MM.1S (cell line): ENCODE measurements around the gene NPPA.
A peak's percentile ranks its signal among the peaks of the same experiment; 100 is the strongest.
"Not testable (repeated sequence)": the region's sequence is repeated elsewhere in the genome, so short reads cannot be mapped to it uniquely, and the experiment has no call there.

Source experiments
- DNase-seq: peaks from one replicate; pipeline ENCODE4 v3.0.0-alpha.2; 2015
- H2AFZ ChIP-seq: fragments of 300-600 bp; sonication (generic); 2 replicates; pipeline ENCODE4 v1.6.0; 2016; ENCODE audit warnings: antibody characterized with exemption, low read length
- H3F3A ChIP-seq: fragments of 300-600 bp; sonication (generic); 2 replicates; pipeline ENCODE4 v1.6.1; 2016; ENCODE audit warnings: mild to moderate bottlenecking, antibody characterized with exemption, low read length, moderate library complexity, mixed read lengths; ENCODE audit not compliant: insufficient read depth
- H3K27ac ChIP-seq: fragments of 300-600 bp; sonication (generic); 2 replicates; pipeline ENCODE4 v1.5.1; 2016; ENCODE audit warnings: mild to moderate bottlenecking, low read length
- H3K27me3 ChIP-seq: fragments of 300-600 bp; sonication (generic); replicated peaks from 2 replicates; pipeline ENCODE4 v1.6.0; 2016; ENCODE audit warnings: low read length; ENCODE audit not compliant: insufficient read depth
- H3K36me3 ChIP-seq: fragments of 300-600 bp; sonication (generic); replicated peaks from 2 replicates; pipeline ENCODE4 v1.6.1; 2016; ENCODE audit warnings: mild to moderate bottlenecking, low read length, mixed read lengths; ENCODE audit not compliant: insufficient read depth
- H3K4me1 ChIP-seq: fragments of 300-600 bp; sonication (generic); 2 replicates; pipeline ENCODE4 v1.6.1; 2016; ENCODE audit warnings: low read length, mixed read lengths
- H3K4me2 ChIP-seq: fragments of 300-600 bp; sonication (generic); 2 replicates; pipeline ENCODE4 v1.6.0; 2016; ENCODE audit warnings: low read depth, low read length
- H3K4me3 ChIP-seq: fragments of 300-600 bp; sonication (generic); 2 replicates; pipeline ENCODE4 v1.5.1; 2016; ENCODE audit warnings: low read length, mixed read lengths
- H3K79me2 ChIP-seq: fragments of 300-600 bp; sonication (generic); 2 replicates; pipeline ENCODE4 v1.6.1; 2016; ENCODE audit warnings: mixed run types, low read length, mixed read lengths
- H3K9ac ChIP-seq: fragments of 300-600 bp; sonication (generic); 2 replicates; pipeline ENCODE4 v1.6.1; 2016; ENCODE audit warnings: low read length, mixed read lengths
- H3K9me2 ChIP-seq: fragments of 300-600 bp; sonication (generic); replicated peaks from 2 replicates; pipeline ENCODE4 v1.6.1; 2016; ENCODE audit warnings: mild to moderate bottlenecking, low read length, mixed read lengths; ENCODE audit not compliant: insufficient read depth
- H3K9me3 ChIP-seq: fragments of 300-600 bp; sonication (generic); replicated peaks from 2 replicates; pipeline ENCODE4 v1.6.1; 2016; ENCODE audit warnings: mild to moderate bottlenecking, low read length, mixed read lengths; ENCODE audit not compliant: insufficient read depth
- H4K20me1 ChIP-seq: fragments of 300-600 bp; sonication (generic); 2 replicates; pipeline ENCODE4 v1.6.1; 2016; ENCODE audit warnings: mild to moderate bottlenecking, low read length, moderate library complexity, mixed read lengths; ENCODE audit not compliant: insufficient read depth
- EZH2 ChIP-seq: fragments of 300-600 bp; sonication (generic); optimal IDR thresholded peaks from 2 replicates; pipeline ENCODE3; 2017; ENCODE audit warnings: low read depth, mild to moderate bottlenecking, antibody characterized with exemption, low read length, mixed read lengths
- EZH2phosphoT487 ChIP-seq: fragments of 300-600 bp; sonication (generic); IDR thresholded peaks from 2 replicates; pipeline ENCODE4 v1.6.1; 2018; ENCODE audit warnings: antibody characterized with exemption, low read length
- TF ChIP-seq, protein P1 (sequence below): fragments of 300-600 bp; sonication (generic); IDR thresholded peaks from 2 replicates; pipeline ENCODE4 v1.5.1; 2016; ENCODE audit warnings: antibody characterized with exemption, low read length, mixed read lengths

The NPPA gene

DNA sequence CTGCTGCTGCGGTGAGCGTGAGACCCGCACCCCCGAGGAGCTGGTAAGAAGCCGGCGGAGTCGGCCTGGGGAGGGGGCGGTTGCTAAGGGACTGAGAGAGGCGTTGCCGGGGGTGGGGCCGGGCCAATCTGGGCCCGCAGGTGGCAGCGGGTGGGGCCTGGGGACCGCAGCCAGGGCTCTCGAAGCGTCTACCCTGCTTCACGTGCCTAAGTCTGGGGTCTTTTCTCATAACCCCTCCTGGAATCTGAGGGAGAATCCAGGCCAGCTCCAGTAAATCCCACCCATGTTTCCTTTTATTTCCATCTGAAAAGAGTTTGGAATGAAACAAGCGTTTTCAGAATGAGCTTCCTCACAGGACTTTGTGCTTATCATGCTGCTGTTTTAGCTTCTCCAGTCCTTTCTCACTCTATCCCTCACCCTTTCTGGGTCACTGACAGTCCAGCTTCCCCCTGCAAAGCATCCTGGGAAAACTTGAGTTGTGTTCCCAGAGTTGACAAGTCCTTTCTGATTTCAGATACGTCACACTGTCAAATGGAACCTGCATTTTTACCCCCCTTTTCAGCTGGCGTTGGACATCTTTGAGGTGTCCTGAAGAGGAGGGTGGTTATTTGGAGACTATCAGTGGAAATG is 41.2 kb downstream of the NPPA start:
- peak overlapping the region; percentile 69 for H3K9ac ChIP-seq
- H3K9me2 ChIP-seq = no peaks in the 10 kb centered on the region
- H3F3A ChIP-seq = peaks cover 26% of the 10 kb centered on the region
- no peaks in the 10 kb centered on the region for H3K36me3 ChIP-seq
- H3K4me2 ChIP-seq = peak overlapping the region; percentile 95
- H3K4me1 ChIP-seq = peaks cover 28% of the 10 kb centered on the region
- H4K20me1 ChIP-seq = no peaks in the 10 kb centered on the region
- H3K27ac ChIP-seq = peak overlapping the region; percentile 62
- peak overlapping the region; percentile 64 for H2AFZ ChIP-seq
- no peaks in the 10 kb centered on the region for H3K9me3 ChIP-seq
- peaks cover 55% of the 10 kb centered on the region for H3K79me2 ChIP-seq
- DNase-seq = peak; percentile 14
- peak overlapping the region; percentile 72 for H3K4me3 ChIP-seq
- TF ChIP-seq, protein P1, sequence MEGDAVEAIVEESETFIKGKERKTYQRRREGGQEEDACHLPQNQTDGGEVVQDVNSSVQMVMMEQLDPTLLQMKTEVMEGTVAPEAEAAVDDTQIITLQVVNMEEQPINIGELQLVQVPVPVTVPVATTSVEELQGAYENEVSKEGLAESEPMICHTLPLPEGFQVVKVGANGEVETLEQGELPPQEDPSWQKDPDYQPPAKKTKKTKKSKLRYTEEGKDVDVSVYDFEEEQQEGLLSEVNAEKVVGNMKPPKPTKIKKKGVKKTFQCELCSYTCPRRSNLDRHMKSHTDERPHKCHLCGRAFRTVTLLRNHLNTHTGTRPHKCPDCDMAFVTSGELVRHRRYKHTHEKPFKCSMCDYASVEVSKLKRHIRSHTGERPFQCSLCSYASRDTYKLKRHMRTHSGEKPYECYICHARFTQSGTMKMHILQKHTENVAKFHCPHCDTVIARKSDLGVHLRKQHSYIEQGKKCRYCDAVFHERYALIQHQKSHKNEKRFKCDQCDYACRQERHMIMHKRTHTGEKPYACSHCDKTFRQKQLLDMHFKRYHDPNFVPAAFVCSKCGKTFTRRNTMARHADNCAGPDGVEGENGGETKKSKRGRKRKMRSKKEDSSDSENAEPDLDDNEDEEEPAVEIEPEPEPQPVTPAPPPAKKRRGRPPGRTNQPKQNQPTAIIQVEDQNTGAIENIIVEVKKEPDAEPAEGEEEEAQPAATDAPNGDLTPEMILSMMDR = no peak
- TF ChIP-seq EZH2 (no peak), EZH2phosphoT487 (no peak)
- H3K27me3 ChIP-seq = no peaks in the 10 kb centered on the region

DNA sequence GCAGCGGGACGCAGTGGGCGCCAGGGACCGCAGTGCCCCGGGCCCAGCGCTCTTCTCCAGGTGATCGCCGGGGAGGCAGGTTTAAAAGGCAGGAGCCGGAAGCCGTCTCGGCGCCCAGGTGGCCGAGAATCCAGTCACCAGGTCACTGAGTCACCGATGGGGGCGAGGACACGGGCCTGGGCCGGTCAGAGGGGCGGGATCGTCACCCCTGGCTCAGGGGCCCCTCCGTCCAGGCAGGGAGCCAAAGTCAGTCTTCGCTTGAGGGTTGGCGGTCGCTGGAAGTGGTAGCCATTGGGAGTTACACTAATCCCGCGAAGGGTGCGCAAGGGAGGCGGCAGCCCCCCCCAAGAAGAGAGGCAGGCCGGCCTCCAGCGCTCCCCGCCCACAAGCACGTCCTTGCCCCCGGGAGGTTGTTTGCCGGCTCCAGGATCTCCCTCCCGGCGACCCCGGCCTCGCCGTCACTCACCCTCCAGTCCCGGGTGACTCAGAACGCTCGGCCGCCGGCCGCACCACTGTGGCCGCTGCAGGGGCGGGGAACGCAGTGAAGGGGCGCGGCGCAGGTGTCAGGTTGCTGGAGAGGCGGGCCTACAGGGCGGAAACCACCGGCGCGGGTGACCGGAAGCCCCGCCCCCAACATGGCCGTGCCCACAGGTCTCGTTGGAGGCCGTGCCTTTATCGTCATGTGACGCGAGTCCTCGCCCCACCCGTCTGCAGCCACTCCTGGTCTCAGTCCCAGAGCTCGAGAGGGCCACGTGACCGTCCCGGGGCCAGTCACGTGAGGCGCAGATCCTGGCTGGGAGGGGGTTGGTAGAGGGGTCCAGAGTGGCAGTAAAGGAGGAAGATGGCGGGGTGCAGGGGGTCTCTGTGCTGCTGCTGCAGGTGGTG is 41.9 kb downstream of the NPPA start, which contains the start of the genes CLCN6 and MTHFR:
TSS of gene CLCN6 (plus strand) at position 770 of the 885 bp plus-strand sequence. CDS start at position 842, 72 bp downstream.
TSS of gene MTHFR (minus strand) at position 543 of the 885 bp plus-strand sequence. CDS start 2,848 bp downstream, outside the sequence.
- DNase-seq = peak; percentile 100
- H3K9me3 ChIP-seq = no peaks in the 10 kb centered on the region
- H3K4me2 ChIP-seq = peak within 1 kb of the TSS; percentile 98
- TF ChIP-seq EZH2 (no peak), EZH2phosphoT487 (no peak)
- TF ChIP-seq, protein P1 = no peak
- H3K4me3 ChIP-seq = peak within 1 kb of the TSS; percentile 72
- no peaks in the 10 kb centered on the region for H3K36me3 ChIP-seq
- H3K27ac ChIP-seq = peak within 1 kb of the TSS; percentile 86
- H3K9me2 ChIP-seq = no peaks in the 10 kb centered on the region
- H3K79me2 ChIP-seq = peaks cover 51% of the 10 kb centered on the region
- no peaks in the 10 kb centered on the region for H4K20me1 ChIP-seq
- H3F3A ChIP-seq = peaks cover 26% of the 10 kb centered on the region
- H3K9ac ChIP-seq = peak within 1 kb of the TSS; percentile 90
- H3K27me3 ChIP-seq = no peaks in the 10 kb centered on the region
- H2AFZ ChIP-seq = peak within 1 kb of the TSS; percentile 85
- H3K4me1 ChIP-seq = peaks cover 28% of the 10 kb centered on the region

DNA sequence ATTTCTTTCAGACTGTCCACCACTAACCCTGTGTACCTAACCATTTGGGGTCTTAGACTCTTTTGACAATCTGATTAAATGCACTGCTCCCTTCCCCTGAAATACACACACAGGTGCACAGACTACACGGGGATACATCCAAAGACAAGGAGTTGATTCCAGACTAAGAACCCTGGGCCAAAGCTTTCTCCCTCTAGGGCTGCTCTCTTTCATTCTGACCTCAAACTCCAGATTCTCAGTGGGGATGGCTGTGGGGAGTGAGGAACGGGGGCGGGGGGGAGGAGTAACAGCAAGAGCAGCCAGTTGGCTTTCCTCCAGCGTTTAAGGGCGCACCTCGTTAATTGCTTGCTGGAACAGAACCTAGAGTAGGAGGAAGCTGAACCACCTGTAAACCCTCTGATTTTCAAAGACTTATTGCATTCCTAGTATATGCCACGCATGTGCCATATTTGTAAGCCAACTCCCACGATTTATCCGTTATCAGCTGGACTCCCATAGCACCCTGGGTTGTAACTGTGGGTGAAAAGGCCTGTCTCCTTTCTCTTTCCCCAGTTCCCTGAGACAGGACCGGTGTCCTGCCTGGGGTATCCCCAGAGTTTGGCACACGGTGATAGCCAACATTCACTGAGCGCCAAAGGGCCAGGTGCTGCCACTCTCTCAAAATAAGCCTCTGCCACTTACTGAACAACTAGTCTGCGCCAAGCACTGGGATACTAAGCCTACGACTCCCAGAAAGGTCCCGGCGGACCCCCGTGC is 42.7 kb downstream of the NPPA start:
- no peaks in the 10 kb centered on the region for H3K9me3 ChIP-seq
- H3K79me2 ChIP-seq = peaks cover 51% of the 10 kb centered on the region
- H3K4me1 ChIP-seq = peaks cover 28% of the 10 kb centered on the region
- no peaks in the 10 kb centered on the region for H3K36me3 ChIP-seq
- peak overlapping the region; percentile 85 for H2AFZ ChIP-seq
- peak overlapping the region; percentile 90 for H3K9ac ChIP-seq
- no peaks in the 10 kb centered on the region for H3K9me2 ChIP-seq
- peak overlapping the region; percentile 86; the same call in 1 of the 2 replicates for H3K27ac ChIP-seq
- DNase-seq = peak; percentile 22
- peaks cover 26% of the 10 kb centered on the region for H3F3A ChIP-seq
- no peaks in the 10 kb centered on the region for H4K20me1 ChIP-seq
- peak overlapping the region; percentile 72 for H3K4me3 ChIP-seq
- H3K4me2 ChIP-seq = peak overlapping the region; percentile 98
- TF ChIP-seq EZH2phosphoT487 = no peak
- no peak for TF ChIP-seq EZH2
- TF ChIP-seq, protein P1 = no peak
- no peaks in the 10 kb centered on the region for H3K27me3 ChIP-seq

DNA sequence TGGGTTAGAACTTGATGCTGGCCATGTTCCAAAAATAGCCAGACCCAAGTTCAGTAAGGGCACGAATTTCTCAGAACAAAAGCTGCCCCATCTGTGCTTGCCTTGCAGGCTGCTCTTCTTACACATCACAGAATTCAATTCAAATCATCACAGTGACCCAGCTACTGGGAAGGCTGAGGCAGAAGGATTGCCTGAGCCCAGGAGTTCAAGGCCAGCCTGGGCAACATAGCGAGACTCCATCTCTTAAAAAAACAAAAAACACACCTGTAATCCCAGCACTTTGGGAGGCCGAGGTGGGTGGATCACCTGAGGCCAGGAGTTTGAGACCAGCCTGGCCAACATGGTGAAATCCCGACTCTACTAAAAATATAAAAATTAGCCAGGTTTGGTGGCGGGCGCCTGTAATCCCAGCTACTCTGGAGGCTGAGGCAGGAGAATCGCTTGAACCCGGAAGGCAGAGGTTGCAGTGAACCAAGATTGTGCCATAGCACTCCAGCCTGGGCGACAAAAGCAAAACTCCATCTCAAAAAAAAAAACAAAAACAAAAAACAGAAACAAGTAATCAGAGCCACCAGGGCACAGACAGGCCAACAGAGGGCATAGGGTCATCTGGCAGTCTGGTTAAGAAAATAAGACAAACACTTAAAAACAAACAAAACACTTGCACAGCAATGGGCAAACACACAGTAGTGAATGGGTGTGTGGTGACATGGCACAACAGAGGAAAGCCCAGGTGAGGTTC is 43.5 kb downstream of the NPPA start:
- H3K27me3 ChIP-seq, H4K20me1 ChIP-seq, H3K9me2 ChIP-seq, H3K9me3 ChIP-seq, H3K9ac ChIP-seq, DNase-seq, H2AFZ ChIP-seq, H3K36me3 ChIP-seq: not testable (repeated sequence)
- H3K4me3 ChIP-seq = peak overlapping the region; percentile 72
- H3K4me2 ChIP-seq = peak overlapping the region; percentile 98
- H3K27ac ChIP-seq = peak overlapping the region; percentile 86; the same call in 1 of the 2 replicates
- peaks cover 49% of the 10 kb centered on the region for H3K79me2 ChIP-seq
- peaks cover 28% of the 10 kb centered on the region for H3K4me1 ChIP-seq
- peaks cover 26% of the 10 kb centered on the region for H3F3A ChIP-seq
